ENCODE results near the gene LPP.

Gene LPP

GRCh38 chr3:188761964-188762363 lies 608.0 kb downstream of the LPP start:
- H3K4me3 ChIP-seq (ENCODE audit: low read depth, low read length): no peak overlapping the region
- H3K9me3 ChIP-seq (ENCODE audit: control insufficient read depth, insufficient read depth, low read length): no peaks in the 10 kb centered on the region
- no peak overlapping the region for H3K9ac ChIP-seq (ENCODE audit: low read depth, low read length)
- H3K36me3 ChIP-seq (ENCODE audit: control insufficient read depth, insufficient read depth, low read length): no peaks in the 10 kb centered on the region
- no peaks in the 10 kb centered on the region for H3K27me3 ChIP-seq (ENCODE audit: control insufficient read depth, insufficient read depth, low read length)
- no peaks in the 10 kb centered on the region for H3K4me1 ChIP-seq (ENCODE audit: control insufficient read depth, insufficient read depth, low read length)

GRCh38 chr3:188764609-188765008 lies 610.7 kb downstream of the LPP start:
- no peaks in the 10 kb centered on the region for H3K9me3 ChIP-seq (ENCODE audit: control insufficient read depth, insufficient read depth, low read length)
- H3K4me1 ChIP-seq (ENCODE audit: control insufficient read depth, insufficient read depth, low read length): no peaks in the 10 kb centered on the region
- no peaks in the 10 kb centered on the region for H3K36me3 ChIP-seq (ENCODE audit: control insufficient read depth, insufficient read depth, low read length)
- H3K27me3 ChIP-seq (ENCODE audit: control insufficient read depth, insufficient read depth, low read length): no peaks in the 10 kb centered on the region
- H3K4me3 ChIP-seq (ENCODE audit: low read depth, low read length): no peak overlapping the region
- no peak overlapping the region for H3K9ac ChIP-seq (ENCODE audit: low read depth, low read length)

- Histone ChIP-seq H3K36me3 (ENCODE audit: control insufficient read depth, insufficient read depth, low read length) (no peaks in the 10 kb centered on the region), H3K4me1 (ENCODE audit: control insufficient read depth, insufficient read depth, low read length) (no peaks in the 10 kb centered on the region), H3K27me3 (ENCODE audit: control insufficient read depth, insufficient read depth, low read length) (no peaks in the 10 kb centered on the region), H3K9me3 (ENCODE audit: control insufficient read depth, insufficient read depth, low read length) (no peaks in the 10 kb centered on the region), H3K4me3 (ENCODE audit: low read depth, low read length) (no peak overlapping the region), H3K9ac (ENCODE audit: low read depth, low read length) (no peak overlapping the region)
These were observed 615.9 kb downstream of the LPP start for GRCh38 chr3:188769831-188770230.

GRCh38 chr3:188772886-188773285 lies 618.9 kb downstream of the LPP start:
- Histone ChIP-seq H3K36me3 (ENCODE audit: control insufficient read depth, insufficient read depth, low read length) (no peaks in the 10 kb centered on the region), H3K9ac (ENCODE audit: low read depth, low read length) (no peak overlapping the region), H3K4me1 (ENCODE audit: control insufficient read depth, insufficient read depth, low read length) (no peaks in the 10 kb centered on the region), H3K9me3 (ENCODE audit: control insufficient read depth, insufficient read depth, low read length) (no peaks in the 10 kb centered on the region), H3K27me3 (ENCODE audit: control insufficient read depth, insufficient read depth, low read length) (no peaks in the 10 kb centered on the region), H3K4me3 (ENCODE audit: low read depth, low read length) (no peak overlapping the region)

- Histone ChIP-seq H3K4me1 (ENCODE audit: control insufficient read depth, insufficient read depth, low read length) (no peaks in the 10 kb centered on the region), H3K27me3 (ENCODE audit: control insufficient read depth, insufficient read depth, low read length) (no peaks in the 10 kb centered on the region), H3K36me3 (ENCODE audit: control insufficient read depth, insufficient read depth, low read length) (no peaks in the 10 kb centered on the region), H3K9me3 (ENCODE audit: control insufficient read depth, insufficient read depth, low read length) (no peaks in the 10 kb centered on the region), H3K4me3 (ENCODE audit: low read depth, low read length) (no peak overlapping the region), H3K9ac (ENCODE audit: low read depth, low read length) (no peak overlapping the region)
These were observed 621.5 kb downstream of the LPP start for GRCh38 chr3:188775412-188775811.

- Histone ChIP-seq H3K9ac (ENCODE audit: low read depth, low read length) (no peak overlapping the region), H3K36me3 (ENCODE audit: control insufficient read depth, insufficient read depth, low read length) (no peaks in the 10 kb centered on the region), H3K27me3 (ENCODE audit: control insufficient read depth, insufficient read depth, low read length) (no peaks in the 10 kb centered on the region), H3K9me3 (ENCODE audit: control insufficient read depth, insufficient read depth, low read length) (no peaks in the 10 kb centered on the region), H3K4me1 (ENCODE audit: control insufficient read depth, insufficient read depth, low read length) (no peaks in the 10 kb centered on the region), H3K4me3 (ENCODE audit: low read depth, low read length) (no peak overlapping the region)
These were observed 622.5 kb downstream of the LPP start for GRCh38 chr3:188776447-188776846.

- Histone ChIP-seq H3K9me3 (ENCODE audit: control insufficient read depth, insufficient read depth, low read length) (no peaks in the 10 kb centered on the region), H3K9ac (ENCODE audit: low read depth, low read length) (no peak overlapping the region), H3K27me3 (ENCODE audit: control insufficient read depth, insufficient read depth, low read length) (no peaks in the 10 kb centered on the region), H3K4me1 (ENCODE audit: control insufficient read depth, insufficient read depth, low read length) (no peaks in the 10 kb centered on the region), H3K36me3 (ENCODE audit: control insufficient read depth, insufficient read depth, low read length) (no peaks in the 10 kb centered on the region), H3K4me3 (ENCODE audit: low read depth, low read length) (no peak overlapping the region)
These were observed 624.3 kb downstream of the LPP start for GRCh38 chr3:188778091-188778852.

GRCh38 chr3:188779281-188779980 lies 625.5 kb downstream of the LPP start:
- H3K27me3 ChIP-seq (ENCODE audit: control insufficient read depth, insufficient read depth, low read length): no peaks in the 10 kb centered on the region
- H3K4me1 ChIP-seq (ENCODE audit: control insufficient read depth, insufficient read depth, low read length): no peaks in the 10 kb centered on the region
- no peak overlapping the region for H3K4me3 ChIP-seq (ENCODE audit: low read depth, low read length)
- H3K9ac ChIP-seq (ENCODE audit: low read depth, low read length): no peak overlapping the region
- H3K9me3 ChIP-seq (ENCODE audit: control insufficient read depth, insufficient read depth, low read length): no peaks in the 10 kb centered on the region
- H3K36me3 ChIP-seq (ENCODE audit: control insufficient read depth, insufficient read depth, low read length): no peaks in the 10 kb centered on the region

- H3K9me3 ChIP-seq (ENCODE audit: control insufficient read depth, insufficient read depth, low read length): no peaks in the 10 kb centered on the region
- H3K36me3 ChIP-seq (ENCODE audit: control insufficient read depth, insufficient read depth, low read length): no peaks in the 10 kb centered on the region
- H3K4me3 ChIP-seq (ENCODE audit: low read depth, low read length): no peak overlapping the region
- H3K9ac ChIP-seq (ENCODE audit: low read depth, low read length): no peak overlapping the region
- no peaks in the 10 kb centered on the region for H3K27me3 ChIP-seq (ENCODE audit: control insufficient read depth, insufficient read depth, low read length)
- H3K4me1 ChIP-seq (ENCODE audit: control insufficient read depth, insufficient read depth, low read length): no peaks in the 10 kb centered on the region
These were observed 626.5 kb downstream of the LPP start for GRCh38 chr3:188780193-188781147.

- Histone ChIP-seq H3K4me3 (ENCODE audit: low read depth, low read length) (no peak overlapping the region), H3K9me3 (ENCODE audit: control insufficient read depth, insufficient read depth, low read length) (no peaks in the 10 kb centered on the region), H3K27me3 (ENCODE audit: control insufficient read depth, insufficient read depth, low read length) (no peaks in the 10 kb centered on the region), H3K4me1 (ENCODE audit: control insufficient read depth, insufficient read depth, low read length) (no peaks in the 10 kb centered on the region), H3K36me3 (ENCODE audit: control insufficient read depth, insufficient read depth, low read length) (no peaks in the 10 kb centered on the region), H3K9ac (ENCODE audit: low read depth, low read length) (no peak overlapping the region)
These were observed 628.7 kb downstream of the LPP start for GRCh38 chr3:188782613-188783124.

- Histone ChIP-seq H3K9ac (ENCODE audit: low read depth, low read length) (no peak overlapping the region), H3K4me3 (ENCODE audit: low read depth, low read length) (no peak overlapping the region), H3K27me3 (ENCODE audit: control insufficient read depth, insufficient read depth, low read length) (no peaks in the 10 kb centered on the region), H3K36me3 (ENCODE audit: control insufficient read depth, insufficient read depth, low read length) (no peaks in the 10 kb centered on the region), H3K9me3 (ENCODE audit: control insufficient read depth, insufficient read depth, low read length) (no peaks in the 10 kb centered on the region), H3K4me1 (ENCODE audit: control insufficient read depth, insufficient read depth, low read length) (no peaks in the 10 kb centered on the region)
These were observed 632.5 kb downstream of the LPP start for GRCh38 chr3:188786424-188786823.
